Astrocyte (in vitro differentiated cells and primary cell): ENCODE results near the gene PRSS50. TPM values are rescaled to one million over a fixed set of nuclear protein-coding genes. Genes with fewer than 3 reads are reported as not detected.

Source experiments
- DNase-seq: peaks from one replicate; pipeline ENCODE4 v3.0.0-alpha.2; 2010; ENCODE audit warnings: low read depth
- FAIRE-seq: peaks from 2 replicates; lab custom pipeline; 2011; peaks lifted over from hg19 to GRCh38; lab: Jason Lieb, UNC
- H2AFZ ChIP-seq: 2 replicates; pipeline ENCODE4 v1.6.0; 2012; ENCODE audit warnings: low read depth, low read length, inconsistent platforms
- H3K27ac ChIP-seq: 2 replicates; pipeline ENCODE4 v1.5.1; 2011; ENCODE audit warnings: low read depth, low read length, inconsistent platforms
- H3K27me3 ChIP-seq: 2 replicates; pipeline ENCODE4 v1.6.0; 2011; ENCODE audit warnings: low read length, inconsistent platforms; ENCODE audit not compliant: insufficient read depth
- H3K36me3 ChIP-seq: 2 replicates; pipeline ENCODE4 v1.5.1; 2011; ENCODE audit warnings: low read length, inconsistent platforms; ENCODE audit not compliant: insufficient read depth
- H3K4me1 ChIP-seq: 2 replicates; pipeline ENCODE4 v1.5.1; 2011; ENCODE audit warnings: low read length, inconsistent platforms; ENCODE audit not compliant: insufficient read depth
- H3K4me2 ChIP-seq: 2 replicates; pipeline ENCODE4 v1.6.0; 2012; ENCODE audit warnings: low read length, inconsistent platforms
- H3K4me3 ChIP-seq: 2 replicates; pipeline ENCODE4 v1.5.1; 2011; ENCODE audit warnings: low read depth, mild to moderate bottlenecking, low read length, inconsistent platforms; ENCODE audit not compliant: insufficient read depth
- H3K79me2 ChIP-seq: 2 replicates; pipeline ENCODE4 v1.6.0; 2012; ENCODE audit warnings: mild to moderate bottlenecking, low read length, inconsistent platforms; ENCODE audit not compliant: insufficient read depth
- H3K9ac ChIP-seq: 2 replicates; pipeline ENCODE4 v1.6.0; 2012; ENCODE audit warnings: mild to moderate bottlenecking, low read length, inconsistent platforms
- H3K9me3 ChIP-seq: 2 replicates; pipeline ENCODE4 v1.5.1; 2012; ENCODE audit warnings: low read depth, mild to moderate bottlenecking, low read length, inconsistent platforms; ENCODE audit not compliant: insufficient read depth
- H4K20me1 ChIP-seq: 2 replicates; pipeline ENCODE4 v1.6.0; 2012; ENCODE audit warnings: low read length, inconsistent platforms; ENCODE audit not compliant: insufficient read depth
- H3K27ac Mint-ChIP-seq: one replicate; pipeline ENCODE4 v1.8.0; 2021; ENCODE audit warnings: mild to moderate bottlenecking, mixed read lengths; ENCODE audit not compliant: unreplicated experiment
- H3K27me3 Mint-ChIP-seq: one replicate; pipeline ENCODE4 v1.8.0; 2021; ENCODE audit warnings: low read depth, mixed read lengths; ENCODE audit not compliant: unreplicated experiment
- H3K36me3 Mint-ChIP-seq: one replicate; pipeline ENCODE4 v1.8.0; 2021; ENCODE audit warnings: low read depth, mixed read lengths; ENCODE audit not compliant: unreplicated experiment
- H3K4me1 Mint-ChIP-seq: one replicate; pipeline ENCODE4 v1.8.0; 2021; ENCODE audit warnings: low read depth, mixed read lengths; ENCODE audit not compliant: unreplicated experiment
- H3K4me3 Mint-ChIP-seq: one replicate; pipeline ENCODE4 v1.8.0; 2021; ENCODE audit warnings: mild to moderate bottlenecking, moderate library complexity, mixed read lengths; ENCODE audit not compliant: unreplicated experiment
- H3K9me3 Mint-ChIP-seq: one replicate; pipeline ENCODE4 v1.8.0; 2021; ENCODE audit warnings: mild to moderate bottlenecking, mixed read lengths; ENCODE audit not compliant: unreplicated experiment
- EZH2 ChIP-seq: IDR thresholded peaks from 2 replicates; pipeline ENCODE4 v1.6.1; 2012; ENCODE audit warnings: mild to moderate bottlenecking, low read length, inconsistent platforms; ENCODE audit not compliant: insufficient read depth
- total RNA-seq: library from RNA; stranded (reverse); gene quantifications from 2 replicates; pipeline ENCODE4 v1.2.1, GENCODE V29; 2021
- TF ChIP-seq, protein P1 (sequence below): IDR thresholded peaks from 2 replicates; pipeline ENCODE4 v1.5.1; 2011; ENCODE audit warnings: low read depth, mild to moderate bottlenecking, inconsistent platforms, low read length, moderate library complexity; ENCODE audit not compliant: insufficient read depth

Gene PRSS50
- total RNA-seq, 1 donor from 2014 or later: not detected

DNA sequence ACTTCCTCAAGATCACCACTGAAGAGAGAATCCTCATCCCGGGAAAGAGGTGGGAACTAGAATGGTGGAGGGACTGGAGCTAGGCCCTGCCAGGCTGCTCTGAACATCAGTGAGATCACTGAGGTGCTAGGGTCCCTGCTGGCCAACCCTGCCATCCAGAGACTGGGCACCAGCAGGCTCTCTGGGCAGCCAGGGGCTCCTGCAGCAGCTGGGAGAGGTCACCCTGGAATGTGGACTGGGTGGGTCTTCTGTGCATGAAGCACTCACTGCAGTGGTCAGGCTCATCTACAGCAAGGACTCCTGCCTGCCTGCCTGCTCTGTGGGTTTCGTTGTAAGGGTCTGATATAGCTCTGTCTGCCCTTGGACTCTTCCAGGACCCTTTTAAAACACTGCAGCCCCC, 49.1 kb downstream of the PRSS50 start:
- H3K27me3 Mint-ChIP-seq: peaks cover 28% of the 10 kb centered on the region
- Histone ChIP-seq H2AFZ (no peak overlapping the region), H4K20me1 (no peaks in the 10 kb centered on the region), H3K9ac (no peak overlapping the region), H3K4me2 (no peak overlapping the region), H3K4me3 (no peak overlapping the region), H3K79me2 (no peaks in the 10 kb centered on the region), H3K27me3 (no peaks in the 10 kb centered on the region), H3K27ac (no peak overlapping the region), H3K36me3 (no peaks in the 10 kb centered on the region), H3K4me1 (no peaks in the 10 kb centered on the region), H3K9me3 (no peaks in the 10 kb centered on the region)
- peaks cover 7% of the 10 kb centered on the region for H3K36me3 Mint-ChIP-seq
- H3K4me1 Mint-ChIP-seq: peaks cover 3% of the 10 kb centered on the region
- DNase-seq (no peak), FAIRE-seq (no peak)
- TF ChIP-seq, protein P1, sequence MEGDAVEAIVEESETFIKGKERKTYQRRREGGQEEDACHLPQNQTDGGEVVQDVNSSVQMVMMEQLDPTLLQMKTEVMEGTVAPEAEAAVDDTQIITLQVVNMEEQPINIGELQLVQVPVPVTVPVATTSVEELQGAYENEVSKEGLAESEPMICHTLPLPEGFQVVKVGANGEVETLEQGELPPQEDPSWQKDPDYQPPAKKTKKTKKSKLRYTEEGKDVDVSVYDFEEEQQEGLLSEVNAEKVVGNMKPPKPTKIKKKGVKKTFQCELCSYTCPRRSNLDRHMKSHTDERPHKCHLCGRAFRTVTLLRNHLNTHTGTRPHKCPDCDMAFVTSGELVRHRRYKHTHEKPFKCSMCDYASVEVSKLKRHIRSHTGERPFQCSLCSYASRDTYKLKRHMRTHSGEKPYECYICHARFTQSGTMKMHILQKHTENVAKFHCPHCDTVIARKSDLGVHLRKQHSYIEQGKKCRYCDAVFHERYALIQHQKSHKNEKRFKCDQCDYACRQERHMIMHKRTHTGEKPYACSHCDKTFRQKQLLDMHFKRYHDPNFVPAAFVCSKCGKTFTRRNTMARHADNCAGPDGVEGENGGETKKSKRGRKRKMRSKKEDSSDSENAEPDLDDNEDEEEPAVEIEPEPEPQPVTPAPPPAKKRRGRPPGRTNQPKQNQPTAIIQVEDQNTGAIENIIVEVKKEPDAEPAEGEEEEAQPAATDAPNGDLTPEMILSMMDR: no peak
- no peak overlapping the region for H3K4me3 Mint-ChIP-seq
- no peaks in the 10 kb centered on the region for H3K9me3 Mint-ChIP-seq
- no peak overlapping the region for H3K27ac Mint-ChIP-seq

DNA sequence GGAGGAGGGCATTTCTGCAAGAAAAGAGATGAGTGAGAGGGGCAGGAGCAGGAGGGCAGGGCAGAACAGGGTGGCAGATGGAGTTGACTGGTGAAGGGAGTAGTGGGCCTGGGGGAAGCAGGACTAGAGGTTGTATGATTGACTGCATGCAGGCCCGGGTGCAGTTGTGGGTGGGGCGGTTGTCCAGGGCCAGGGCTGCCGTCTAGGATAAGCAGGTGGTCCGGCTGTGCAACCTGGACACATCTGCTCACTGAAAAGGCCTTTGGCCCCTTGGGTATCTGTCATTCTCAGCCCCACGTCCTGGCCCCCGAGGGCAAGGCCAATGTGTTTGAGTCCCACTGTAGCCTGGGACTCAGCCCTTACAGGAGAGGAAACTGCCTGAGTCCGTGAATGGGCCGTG, 49.6 kb downstream of the PRSS50 start:
- Mint-ChIP-seq H3K36me3 (peaks cover 3% of the 10 kb centered on the region), H3K4me1 (peaks cover 7% of the 10 kb centered on the region), H3K9me3 (no peaks in the 10 kb centered on the region), H3K4me3 (no peak overlapping the region), H3K27me3 (peaks cover 31% of the 10 kb centered on the region), H3K27ac (no peak overlapping the region)
- Histone ChIP-seq H3K4me2 (no peak overlapping the region), H3K9ac (no peak overlapping the region), H3K79me2 (no peaks in the 10 kb centered on the region), H3K4me3 (no peak overlapping the region), H3K9me3 (no peaks in the 10 kb centered on the region), H3K27me3 (no peaks in the 10 kb centered on the region), H2AFZ (no peak overlapping the region), H4K20me1 (no peaks in the 10 kb centered on the region), H3K36me3 (no peaks in the 10 kb centered on the region), H3K4me1 (peaks cover 5% of the 10 kb centered on the region), H3K27ac (no peak overlapping the region)
- DNase-seq (no peak), FAIRE-seq (no peak)
- no peak for TF ChIP-seq EZH2

DNA sequence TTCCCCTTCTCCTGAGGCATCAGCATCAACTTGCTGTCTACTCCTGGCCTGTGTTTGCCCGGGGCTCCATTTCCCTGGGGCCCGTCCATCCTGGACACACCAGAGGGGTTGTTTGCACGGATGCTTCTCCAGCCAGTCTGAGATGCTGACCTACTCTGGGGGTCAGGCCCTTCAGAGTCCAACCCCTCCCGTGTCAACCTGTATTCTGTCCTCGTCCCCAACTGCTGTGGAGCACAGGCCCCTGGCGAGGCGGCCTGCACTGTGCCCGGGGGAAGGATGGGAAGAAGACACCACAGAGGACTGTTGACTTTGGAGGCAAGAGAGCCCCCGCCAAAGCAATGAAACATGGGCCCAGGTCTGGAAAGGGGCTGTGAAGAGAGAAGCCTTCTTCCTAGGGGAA, 50.0 kb downstream of the PRSS50 start:
- Mint-ChIP-seq H3K27ac (no peak overlapping the region), H3K36me3 (peaks cover 2% of the 10 kb centered on the region), H3K9me3 (peaks cover under 1% of the 10 kb centered on the region), H3K27me3 (peaks cover 34% of the 10 kb centered on the region), H3K4me1 (peaks cover 10% of the 10 kb centered on the region), H3K4me3 (no peak overlapping the region)
- no peak overlapping the region for H3K27ac ChIP-seq
- H3K4me1 ChIP-seq: peaks cover 9% of the 10 kb centered on the region
- no peak for DNase-seq
- no peaks in the 10 kb centered on the region for H3K9me3 ChIP-seq
- TF ChIP-seq, protein P1: no peak
- no peak for TF ChIP-seq EZH2
- no peak overlapping the region for H3K4me2 ChIP-seq
- H3K9ac ChIP-seq: no peak overlapping the region
- H3K4me3 ChIP-seq: no peak overlapping the region
- FAIRE-seq: no peak
- no peaks in the 10 kb centered on the region for H3K27me3 ChIP-seq
- no peak overlapping the region for H2AFZ ChIP-seq
- H3K36me3 ChIP-seq: no peaks in the 10 kb centered on the region
- H4K20me1 ChIP-seq: no peaks in the 10 kb centered on the region
- no peaks in the 10 kb centered on the region for H3K79me2 ChIP-seq
